Naive thymus-derived CD4-positive, alpha-beta T cell (primary cell): ENCODE measurements around the gene NIPAL3. TPM values are rescaled to one million over a fixed set of nuclear protein-coding genes. Genes with fewer than 3 reads are reported as not detected.

ENCODE experiments used
- polyA plus RNA-seq, 2 donors: library from polyadenylated mRNA; unstranded; fragments of 300-500 nt; fragmentation: Illumina TruSeq; gene quantifications; one replicate each; pipeline ENCODE4 v1.2.3, GENCODE V29; 2021
- total RNA-seq, 6 experiments: library from RNA in 5 of 6; stranded (reverse) in 5 of 6; gene quantifications; 1 replicate in 5 of 6; 2 replicates in 1 of 6; pipeline ENCODE4 v1.2.3 and lab custom pipeline; 2021 to 2026

The NIPAL3 gene
- total and polyA plus RNA-seq, 7 experiments from 2014 or later = 35.5 to 127 (median 63.7) TPM

Other genes with a start within 250 kb of the NIPAL3 start
- 1 to 10 TPM; 1.0 to 3.9 (median 2.6) TPM for gene IFNLR1, start 228.5 kb upstream of the NIPAL3 start, total RNA-seq
- gene IFNLR1, start 228.5 kb upstream of the NIPAL3 start, polyA plus RNA-seq = under 1 TPM; 0.08 to 0.75 TPM
- gene GRHL3, start 96.4 kb upstream of the NIPAL3 start, total RNA-seq = not detected
- gene GRHL3, start 96.4 kb upstream of the NIPAL3 start, polyA plus RNA-seq = not detected
- 1 to 10 TPM; 3.1 to 6.4 (median 5.3) TPM for gene STPG1, start 2.0 kb upstream of the NIPAL3 start, total RNA-seq
- 10 to 100 TPM in 1 of 2 donors, 1 to 10 TPM in 1; 5.3 to 10.1 TPM for gene STPG1, start 2.0 kb upstream of the NIPAL3 start, polyA plus RNA-seq
- 100 to 1,000 TPM in 4 of 5 experiments, 10 to 100 TPM in 1; 68.5 to 247 (median 183) TPM for gene RCAN3, start 87.0 kb downstream of the NIPAL3 start, total RNA-seq
- gene RCAN3, start 87.0 kb downstream of the NIPAL3 start, polyA plus RNA-seq = 100 to 1,000 TPM; 171 to 179 TPM
- under 1 TPM in 1 of 5 experiments, not detected in 4; 0.13 TPM for gene NCMAP, start 140.3 kb downstream of the NIPAL3 start, total RNA-seq
- under 1 TPM; 0.10 to 0.12 TPM for gene NCMAP, start 140.3 kb downstream of the NIPAL3 start, polyA plus RNA-seq
- 100 to 1,000 TPM; 188 to 342 (median 246) TPM for gene SRRM1, start 227.5 kb downstream of the NIPAL3 start, total RNA-seq
- 100 to 1,000 TPM; 173 to 261 TPM for gene SRRM1, start 227.5 kb downstream of the NIPAL3 start, polyA plus RNA-seq